GM23338 (cell line): Measurements from ENCODE around the gene SCFD2. TPM values are rescaled to one million over a fixed set of nuclear protein-coding genes. Genes with fewer than 3 reads are reported as not detected.

ENCODE experiments used
- ATAC-seq: fragments of 200-7000 bp; cut with Tn5 transposase; 3 replicates; pipeline ENCODE4 v1.9.1; 2020
- DNase-seq: peaks from one replicate; pipeline ENCODE4 v3.0.0-alpha.2; 2015; ENCODE audit warnings: low spot score
- H2AFZ ChIP-seq: fragments of 200-600 bp; sonication (generic); 2 replicates; pipeline ENCODE4 v1.8.0; 2016; ENCODE audit warnings: antibody characterized with exemption, mild to moderate bottlenecking, moderate library complexity
- H3F3A ChIP-seq: fragments of 200-600 bp; sonication (generic); replicated peaks from 2 replicates; pipeline ENCODE4 v1.8.0; 2017; ENCODE audit warnings: antibody characterized with exemption, mixed run types, low read depth
- H3K27ac ChIP-seq: fragments of 200-600 bp; sonication (generic); 2 replicates; pipeline ENCODE4 v1.6.1; 2016; ENCODE audit warnings: low read depth
- H3K27me3 ChIP-seq: fragments of 200-600 bp; sonication (generic); 2 replicates; pipeline ENCODE4 v1.8.0; 2016; ENCODE audit warnings: mild to moderate bottlenecking, mixed run types, moderate library complexity; ENCODE audit not compliant: insufficient read depth
- H3K36me3 ChIP-seq: fragments of 200-600 bp; sonication (generic); 2 replicates; pipeline ENCODE4 v1.8.0; 2016; ENCODE audit warnings: mild to moderate bottlenecking; ENCODE audit not compliant: insufficient read depth
- H3K4me1 ChIP-seq: fragments of 200-600 bp; sonication (generic); 2 replicates; pipeline ENCODE4 v1.8.0; 2016; ENCODE audit warnings: mild to moderate bottlenecking, moderate library complexity; ENCODE audit not compliant: insufficient read depth
- H3K4me2 ChIP-seq: fragments of 200-600 bp; sonication (generic); 2 replicates; pipeline ENCODE4 v1.7.1; 2017; ENCODE audit warnings: mixed run types
- H3K4me3 ChIP-seq: fragments of 200-600 bp; sonication (generic); 2 replicates; pipeline ENCODE4 v1.6.1; 2016; ENCODE audit warnings: mixed run types
- H3K79me2 ChIP-seq: fragments of 200-600 bp; sonication (generic); replicated peaks from 2 replicates; pipeline ENCODE4 v1.8.0; 2017; ENCODE audit warnings: mild to moderate bottlenecking; ENCODE audit not compliant: insufficient read depth
- H3K9me2 ChIP-seq: fragments of 200-600 bp; sonication (generic); 2 replicates; pipeline ENCODE4 v1.8.0; 2017; ENCODE audit not compliant: insufficient read depth
- H4K20me1 ChIP-seq: fragments of 200-600 bp; sonication (generic); replicated peaks from 2 replicates; pipeline ENCODE4 v1.8.0; 2017; ENCODE audit warnings: mild to moderate bottlenecking; ENCODE audit not compliant: insufficient read depth
- H3K27ac Mint-ChIP-seq: 2 replicates; pipeline ENCODE4 v1.8.0; 2020; ENCODE audit warnings: inconsistent platforms, mild to moderate bottlenecking, moderate library complexity, mixed read lengths
- H3K27me3 Mint-ChIP-seq: 3 replicates; pipeline ENCODE4 v1.8.0; 2022; ENCODE audit warnings: low read depth, mild to moderate bottlenecking, moderate library complexity, mixed read lengths, inconsistent platforms; ENCODE audit not compliant: insufficient read depth, poor library complexity
- H3K36me3 Mint-ChIP-seq: 3 replicates; pipeline ENCODE4 v1.8.0; 2021; ENCODE audit warnings: low read depth, mild to moderate bottlenecking, inconsistent platforms, moderate library complexity, mixed read lengths
- H3K4me1 Mint-ChIP-seq: 3 replicates; pipeline ENCODE4 v1.8.0; 2020; ENCODE audit warnings: mild to moderate bottlenecking, inconsistent platforms, mixed read lengths
- H3K4me3 Mint-ChIP-seq: 3 replicates; pipeline ENCODE4 v1.8.0; 2021; ENCODE audit warnings: moderate library complexity, mild to moderate bottlenecking, inconsistent platforms, mixed read lengths
- H3K9me3 Mint-ChIP-seq: 3 replicates; pipeline ENCODE4 v1.8.0; 2020; ENCODE audit warnings: moderate library complexity, mild to moderate bottlenecking, inconsistent platforms, mixed read lengths
- CTCF ChIP-seq, 2 experiments: fragments of 200-600 bp in 1 of 2; sonication (generic) in 1 of 2; conservative IDR thresholded peaks; 2 replicates each; pipeline versions ENCODE4 v1.5.1 to v1.6.1; 2016 to 2017; ENCODE audit warnings: antibody characterized with exemption in 2 of 2, low read depth in 2 of 2, mild to moderate bottlenecking in 2 of 2, moderate library complexity in 1 of 2
- ETS1 ChIP-seq: IDR thresholded peaks from 2 replicates; pipeline ENCODE4 v1.6.1; 2016; ENCODE audit warnings: antibody characterized with exemption
- EZH2 ChIP-seq: fragments of 200-600 bp; sonication (generic); IDR thresholded peaks from one replicate; pipeline ENCODE4 v1.8.0; 2017; ENCODE audit warnings: antibody characterized with exemption, mild to moderate bottlenecking, low read depth; ENCODE audit not compliant: unreplicated experiment
- EZH2phosphoT487 ChIP-seq: fragments of 200-600 bp; sonication (generic); IDR thresholded peaks from one replicate; pipeline ENCODE4 v1.8.1; 2018; ENCODE audit warnings: antibody characterized with exemption; ENCODE audit not compliant: unreplicated experiment
- NANOG ChIP-seq: IDR thresholded peaks from 2 replicates; pipeline ENCODE4 v1.6.1; 2016; ENCODE audit warnings: antibody characterized with exemption, borderline replicate concordance
- POLR2AphosphoS5 ChIP-seq: IDR thresholded peaks from 2 replicates; pipeline ENCODE4 v1.6.1; 2016; ENCODE audit warnings: antibody characterized with exemption, low read depth
- ZNF114 ChIP-seq: fragments of 250-450 bp; sonication (Bioruptor Pico); IDR thresholded peaks from 2 replicates; pipeline ENCODE4 v1.5.0; 2020; ENCODE audit warnings: mild to moderate bottlenecking, moderate library complexity
- ZNF331 ChIP-seq: fragments of 250-450 bp; sonication (Bioruptor Pico); IDR thresholded peaks from 2 replicates; pipeline ENCODE4 v1.5.0; 2020; ENCODE audit warnings: low read depth, mild to moderate bottlenecking, moderate library complexity
- ZNF462 ChIP-seq: fragments of 250-450 bp; sonication (Bioruptor Pico); IDR thresholded peaks from 2 replicates; pipeline ENCODE4 v1.5.0; 2020; ENCODE audit warnings: mild to moderate bottlenecking, moderate library complexity
- polyA plus RNA-seq: library from polyadenylated mRNA; unstranded; fragments of >200 nt; fragmentation: Nextera tagmentation; extraction: Ambion mirVana; gene quantifications from 2 replicates; pipeline ENCODE4 v1.2.1, GENCODE V29; 2016
- total RNA-seq: library from RNA; depleted of rRNA; stranded (reverse); fragments of >200 nt; shearing (Covaris generic); gene quantifications from 2 replicates; pipeline ENCODE4 v1.2.3, GENCODE V29; 2014

Gene SCFD2
- total and polyA plus RNA-seq, 2 experiments from 2014 or later, result 5.7 to 17.5 TPM

- H4K20me1 ChIP-seq, result no peaks in the 10 kb centered on the region
- Mint-ChIP-seq H3K4me3 (no peak overlapping the region), H3K27ac (no peak overlapping the region), H3K4me1 (no peaks in the 10 kb centered on the region), H3K27me3 (no peaks in the 10 kb centered on the region), H3K9me3 (peaks cover 4% of the 10 kb centered on the region), H3K36me3 (no peaks in the 10 kb centered on the region)
- no peak overlapping the region for H3K4me2 ChIP-seq
- H3K27ac ChIP-seq, result no peak overlapping the region
- no peak overlapping the region for H3K4me3 ChIP-seq
- no peaks in the 10 kb centered on the region for H3K36me3 ChIP-seq
- TF ChIP-seq ZNF331 (CRISPR knock-in tag) (no peak), ZNF462 (CRISPR knock-in tag) (no peak), ZNF114 (CRISPR knock-in tag) (no peak), EZH2phosphoT487 (no peak), POLR2AphosphoS5 (no peak), ETS1 (no peak), EZH2 (no peak), CTCF (conservative IDR thresholded peaks at IDR 0.05; ENCODE audit: low read depth in 2 of 2) (no peak), NANOG (no peak)
- H3K9me2 ChIP-seq, result 0 out of 2 replicates have a peak, but pooled peaks cover 12% of the 10 kb centered on the region
- H3K27me3 ChIP-seq, result no peaks in the 10 kb centered on the region
- no peak overlapping the region for H2AFZ ChIP-seq
- no peak for ATAC-seq
- H3F3A ChIP-seq, result no peaks in the 10 kb centered on the region
- no peak for DNase-seq
- no peaks in the 10 kb centered on the region for H3K4me1 ChIP-seq
- H3K79me2 ChIP-seq, result no peaks in the 10 kb centered on the region
Measured at GRCh38 chr4:53005808-53006207, 360.1 kb downstream of the SCFD2 start.
